Measurements from ENCODE around the gene KRT77.

The KRT77 gene

GRCh38 chr12:52655251-52655650 lies 48.1 kb downstream of the KRT77 start:
- no peak for ATAC-seq
- TF ChIP-seq ZNF565 (CRISPR knock-in tag; conservative IDR thresholded peaks at IDR 0.05; ENCODE audit: low read depth) (no peak), ZNF8 (CRISPR knock-in tag; IDR thresholded peaks at IDR 0.05) (no peak), PPARA (CRISPR knock-in tag; IDR thresholded peaks at IDR 0.05; ENCODE audit: borderline replicate concordance) (no peak), ARNTL (CRISPR knock-in tag; IDR thresholded peaks at IDR 0.05; ENCODE audit: borderline replicate concordance, low read depth) (no peak), RARB (CRISPR knock-in tag; IDR thresholded peaks at IDR 0.05) (no peak), ESRRG (CRISPR knock-in tag; IDR thresholded peaks at IDR 0.05) (no peak), ISL1 (CRISPR knock-in tag; IDR thresholded peaks at IDR 0.05) (no peak), ZNF70 (CRISPR knock-in tag; IDR thresholded peaks at IDR 0.05) (no peak), CREB5 (CRISPR knock-in tag; IDR thresholded peaks at IDR 0.05; ENCODE audit: low read depth) (no peak), CSDC2 (CRISPR knock-in tag; IDR thresholded peaks at IDR 0.05) (no peak), BACH2 (CRISPR knock-in tag; IDR thresholded peaks at IDR 0.05; ENCODE audit: borderline replicate concordance) (no peak), POU6F1 (CRISPR knock-in tag; IDR thresholded peaks at IDR 0.05; ENCODE audit: borderline replicate concordance, low read depth) (no peak), TCF4 (CRISPR knock-in tag; IDR thresholded peaks at IDR 0.05; ENCODE audit: borderline replicate concordance) (no peak), OSR1 (CRISPR knock-in tag; IDR thresholded peaks at IDR 0.05) (no peak), GLIS3 (CRISPR knock-in tag; IDR thresholded peaks at IDR 0.05) (no peak), TOX (CRISPR knock-in tag; IDR thresholded peaks at IDR 0.05; ENCODE audit: borderline replicate concordance) (no peak)
- TF ChIP-seq, protein P1, sequence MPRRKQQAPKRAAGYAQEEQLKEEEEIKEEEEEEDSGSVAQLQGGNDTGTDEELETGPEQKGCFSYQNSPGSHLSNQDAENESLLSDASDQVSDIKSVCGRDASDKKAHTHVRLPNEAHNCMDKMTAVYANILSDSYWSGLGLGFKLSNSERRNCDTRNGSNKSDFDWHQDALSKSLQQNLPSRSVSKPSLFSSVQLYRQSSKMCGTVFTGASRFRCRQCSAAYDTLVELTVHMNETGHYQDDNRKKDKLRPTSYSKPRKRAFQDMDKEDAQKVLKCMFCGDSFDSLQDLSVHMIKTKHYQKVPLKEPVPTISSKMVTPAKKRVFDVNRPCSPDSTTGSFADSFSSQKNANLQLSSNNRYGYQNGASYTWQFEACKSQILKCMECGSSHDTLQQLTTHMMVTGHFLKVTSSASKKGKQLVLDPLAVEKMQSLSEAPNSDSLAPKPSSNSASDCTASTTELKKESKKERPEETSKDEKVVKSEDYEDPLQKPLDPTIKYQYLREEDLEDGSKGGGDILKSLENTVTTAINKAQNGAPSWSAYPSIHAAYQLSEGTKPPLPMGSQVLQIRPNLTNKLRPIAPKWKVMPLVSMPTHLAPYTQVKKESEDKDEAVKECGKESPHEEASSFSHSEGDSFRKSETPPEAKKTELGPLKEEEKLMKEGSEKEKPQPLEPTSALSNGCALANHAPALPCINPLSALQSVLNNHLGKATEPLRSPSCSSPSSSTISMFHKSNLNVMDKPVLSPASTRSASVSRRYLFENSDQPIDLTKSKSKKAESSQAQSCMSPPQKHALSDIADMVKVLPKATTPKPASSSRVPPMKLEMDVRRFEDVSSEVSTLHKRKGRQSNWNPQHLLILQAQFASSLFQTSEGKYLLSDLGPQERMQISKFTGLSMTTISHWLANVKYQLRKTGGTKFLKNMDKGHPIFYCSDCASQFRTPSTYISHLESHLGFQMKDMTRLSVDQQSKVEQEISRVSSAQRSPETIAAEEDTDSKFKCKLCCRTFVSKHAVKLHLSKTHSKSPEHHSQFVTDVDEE (CRISPR knock-in tag; IDR thresholded peaks at IDR 0.05), result no peak
- TF ChIP-seq, protein P2, sequence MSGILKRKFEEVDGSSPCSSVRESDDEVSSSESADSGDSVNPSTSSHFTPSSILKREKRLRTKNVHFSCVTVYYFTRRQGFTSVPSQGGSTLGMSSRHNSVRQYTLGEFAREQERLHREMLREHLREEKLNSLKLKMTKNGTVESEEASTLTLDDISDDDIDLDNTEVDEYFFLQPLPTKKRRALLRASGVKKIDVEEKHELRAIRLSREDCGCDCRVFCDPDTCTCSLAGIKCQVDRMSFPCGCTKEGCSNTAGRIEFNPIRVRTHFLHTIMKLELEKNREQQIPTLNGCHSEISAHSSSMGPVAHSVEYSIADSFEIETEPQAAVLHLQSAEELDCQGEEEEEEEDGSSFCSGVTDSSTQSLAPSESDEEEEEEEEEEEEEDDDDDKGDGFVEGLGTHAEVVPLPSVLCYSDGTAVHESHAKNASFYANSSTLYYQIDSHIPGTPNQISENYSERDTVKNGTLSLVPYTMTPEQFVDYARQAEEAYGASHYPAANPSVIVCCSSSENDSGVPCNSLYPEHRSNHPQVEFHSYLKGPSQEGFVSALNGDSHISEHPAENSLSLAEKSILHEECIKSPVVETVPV (CRISPR knock-in tag; IDR thresholded peaks at IDR 0.05), result no peak

DNA sequence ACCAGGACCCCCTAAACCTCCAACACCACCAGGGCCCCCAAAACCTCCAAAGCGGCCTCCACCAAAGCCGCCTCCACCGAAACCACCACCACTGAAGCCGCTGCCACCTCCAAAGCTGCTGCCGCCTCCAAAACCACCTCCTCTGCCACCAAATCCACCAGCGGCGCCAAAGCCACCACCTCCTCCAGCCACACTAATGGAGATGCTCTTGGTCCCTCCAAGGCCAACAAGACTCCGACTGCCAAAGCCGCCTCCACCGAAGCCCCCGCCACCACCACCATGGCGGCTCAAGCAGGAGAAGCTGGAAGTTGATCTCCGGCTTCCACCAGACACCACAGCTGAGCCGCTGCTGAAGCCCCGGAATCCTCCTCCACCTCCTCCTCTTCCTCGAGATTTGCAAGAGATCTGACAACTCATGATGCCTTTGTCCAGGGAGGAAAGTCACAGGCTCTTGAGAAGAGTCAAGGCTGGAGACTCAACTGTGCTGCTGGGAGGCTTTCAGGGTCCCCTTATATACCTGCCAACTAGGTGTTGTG lies 51.5 kb downstream of the KRT77 start, which contains the start of gene KRT2:
Gene KRT2 (minus strand): TSS at position 486 of the 536 bp plus-strand sequence. CDS start 69 bp downstream, at position 417.
- ATAC-seq, result no peak
- TF ChIP-seq BACH2 (CRISPR knock-in tag; IDR thresholded peaks at IDR 0.05; ENCODE audit: borderline replicate concordance), result no peak
- TF ChIP-seq TCF4 (CRISPR knock-in tag; IDR thresholded peaks at IDR 0.05; ENCODE audit: borderline replicate concordance), result no peak
- no peak for TF ChIP-seq ZNF70 (CRISPR knock-in tag; IDR thresholded peaks at IDR 0.05)
- TF ChIP-seq ZFP3 (CRISPR knock-in tag; IDR thresholded peaks at IDR 0.05), result no peak
- TF ChIP-seq ZNF8 (CRISPR knock-in tag; IDR thresholded peaks at IDR 0.05), result no peak
- TF ChIP-seq CREB5 (CRISPR knock-in tag; IDR thresholded peaks at IDR 0.05; ENCODE audit: low read depth), result no peak
- TF ChIP-seq ARNTL (CRISPR knock-in tag; IDR thresholded peaks at IDR 0.05; ENCODE audit: borderline replicate concordance, low read depth), result no peak
- no peak for TF ChIP-seq ZNF565 (CRISPR knock-in tag; conservative IDR thresholded peaks at IDR 0.05; ENCODE audit: low read depth)
- TF ChIP-seq, protein P2 (CRISPR knock-in tag; IDR thresholded peaks at IDR 0.05), result no peak
- TF ChIP-seq, protein P1 (CRISPR knock-in tag; IDR thresholded peaks at IDR 0.05), result no peak
- TF ChIP-seq TOX (CRISPR knock-in tag; IDR thresholded peaks at IDR 0.05; ENCODE audit: borderline replicate concordance), result no peak
- TF ChIP-seq GLIS3 (CRISPR knock-in tag; IDR thresholded peaks at IDR 0.05), result no peak
- TF ChIP-seq ZC3H10 (CRISPR knock-in tag; IDR thresholded peaks at IDR 0.05), result no peak
- no peak for TF ChIP-seq ZFP30 (CRISPR knock-in tag; IDR thresholded peaks at IDR 0.05)
- TF ChIP-seq, protein P3, sequence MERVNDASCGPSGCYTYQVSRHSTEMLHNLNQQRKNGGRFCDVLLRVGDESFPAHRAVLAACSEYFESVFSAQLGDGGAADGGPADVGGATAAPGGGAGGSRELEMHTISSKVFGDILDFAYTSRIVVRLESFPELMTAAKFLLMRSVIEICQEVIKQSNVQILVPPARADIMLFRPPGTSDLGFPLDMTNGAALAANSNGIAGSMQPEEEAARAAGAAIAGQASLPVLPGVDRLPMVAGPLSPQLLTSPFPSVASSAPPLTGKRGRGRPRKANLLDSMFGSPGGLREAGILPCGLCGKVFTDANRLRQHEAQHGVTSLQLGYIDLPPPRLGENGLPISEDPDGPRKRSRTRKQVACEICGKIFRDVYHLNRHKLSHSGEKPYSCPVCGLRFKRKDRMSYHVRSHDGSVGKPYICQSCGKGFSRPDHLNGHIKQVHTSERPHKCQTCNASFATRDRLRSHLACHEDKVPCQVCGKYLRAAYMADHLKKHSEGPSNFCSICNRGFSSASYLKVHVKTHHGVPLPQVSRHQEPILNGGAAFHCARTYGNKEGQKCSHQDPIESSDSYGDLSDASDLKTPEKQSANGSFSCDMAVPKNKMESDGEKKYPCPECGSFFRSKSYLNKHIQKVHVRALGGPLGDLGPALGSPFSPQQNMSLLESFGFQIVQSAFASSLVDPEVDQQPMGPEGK (CRISPR knock-in tag; IDR thresholded peaks at IDR 0.05; ENCODE audit: borderline replicate concordance), result no peak
- no peak for TF ChIP-seq CSDC2 (CRISPR knock-in tag; IDR thresholded peaks at IDR 0.05)
- TF ChIP-seq ISL1 (CRISPR knock-in tag; IDR thresholded peaks at IDR 0.05), result no peak
- TF ChIP-seq OSR1 (CRISPR knock-in tag; IDR thresholded peaks at IDR 0.05), result no peak
- TF ChIP-seq SNAI2 (CRISPR knock-in tag; IDR thresholded peaks at IDR 0.05), result no peak
- no peak for TF ChIP-seq ESRRG (CRISPR knock-in tag; IDR thresholded peaks at IDR 0.05)

Data from SK-N-SH treated with all-trans-retinoic acid at 6 μM for 48 hours (cell line).